Measurements from ENCODE around the gene APPL1. TPM values are rescaled to one million over a fixed set of nuclear protein-coding genes. Genes with fewer than 3 reads are reported as not detected.

Gene APPL1
- total RNA-seq, 6 experiments from 2014 or later = 17.3 to 25.2 (median 24.0) TPM

- no peak for TF ChIP-seq CTCF (IDR thresholded peaks at IDR 0.05)
- DNase-seq = no peak
- Mint-ChIP-seq H3K9me3 (no peaks in the 10 kb centered on the region), H3K4me1 (ENCODE audit: low read depth) (peaks cover 6% of the 10 kb centered on the region), H3K27ac (no peak within 1 kb of the TSS), H3K4me3 (no peak within 1 kb of the TSS), H3K27me3 (ENCODE audit: insufficient read depth) (peaks cover 5% of the 10 kb centered on the region; the same call in 1 of the 2 replicates), H3K36me3 (ENCODE audit: low read depth) (no peaks in the 10 kb centered on the region)
Observed at GRCh38 chr3:57199895-57200297, 27.6 kb upstream of the APPL1 start, which contains the start of gene HESX1. HESX1 (minus strand) TSS chr3:57199978; CDS start chr3:57199918, 60 bp downstream.

GRCh38 chr3:57206423-57206822 is 21.1 kb upstream of the APPL1 start:
- no peaks in the 10 kb centered on the region; the same call in 1 of the 2 replicates for H3K27me3 Mint-ChIP-seq (ENCODE audit: insufficient read depth)
- H3K9me3 Mint-ChIP-seq = no peaks in the 10 kb centered on the region
- H3K4me1 Mint-ChIP-seq (ENCODE audit: low read depth) = no peaks in the 10 kb centered on the region
- no peak overlapping the region for H3K27ac Mint-ChIP-seq
- H3K4me3 Mint-ChIP-seq = no peak overlapping the region
- no peaks in the 10 kb centered on the region for H3K36me3 Mint-ChIP-seq (ENCODE audit: low read depth)
- TF ChIP-seq CTCF (IDR thresholded peaks at IDR 0.05) = no peak
- DNase-seq = no peak

- peak; percentile 33 for DNase-seq
Observed at GRCh38 chr3:57221883-57222282, 5.6 kb upstream of the APPL1 start.

GRCh38 chr3:57224856-57225255 is 2.7 kb upstream of the APPL1 start:
- H3K9me3 Mint-ChIP-seq = no peaks in the 10 kb centered on the region
- H3K27ac Mint-ChIP-seq = peak overlapping the region; percentile 12; the same call in 1 of the 2 replicates
- peak overlapping the region; percentile 9; the same call in 1 of the 2 replicates for H3K4me3 Mint-ChIP-seq
- peaks cover 39% of the 10 kb centered on the region for H3K4me1 Mint-ChIP-seq (ENCODE audit: low read depth)
- no peak for TF ChIP-seq CTCF (IDR thresholded peaks at IDR 0.05)
- DNase-seq = no peak
- H3K36me3 Mint-ChIP-seq (ENCODE audit: low read depth) = no peaks in the 10 kb centered on the region
- peaks cover 4% of the 10 kb centered on the region; the same call in 1 of the 2 replicates for H3K27me3 Mint-ChIP-seq (ENCODE audit: insufficient read depth)

More at GRCh38 chr3:57221883-57222282, 5.6 kb upstream of the APPL1 start:
- Mint-ChIP-seq H3K4me1 (ENCODE audit: low read depth) (peaks cover 21% of the 10 kb centered on the region), H3K4me3 (no peak overlapping the region), H3K27ac (no peak overlapping the region), H3K36me3 (ENCODE audit: low read depth) (no peaks in the 10 kb centered on the region), H3K9me3 (no peaks in the 10 kb centered on the region), H3K27me3 (ENCODE audit: insufficient read depth) (peaks cover 10% of the 10 kb centered on the region)
- TF ChIP-seq CTCF (IDR thresholded peaks at IDR 0.05) = peak; percentile 59; the same call in 1 of the 2 replicates

GRCh38 chr3:57226176-57226575 is 1.4 kb upstream of the APPL1 start:
- H3K27me3 Mint-ChIP-seq (ENCODE audit: insufficient read depth) = no peaks in the 10 kb centered on the region
- no peak for DNase-seq
- TF ChIP-seq CTCF (IDR thresholded peaks at IDR 0.05) = no peak
- 0 out of 2 replicates have a peak overlapping the region, but pooled peaks have one; percentile 13 for H3K4me3 Mint-ChIP-seq
- no peak overlapping the region for H3K27ac Mint-ChIP-seq
- no peaks in the 10 kb centered on the region for H3K9me3 Mint-ChIP-seq
- H3K4me1 Mint-ChIP-seq (ENCODE audit: low read depth) = peaks cover 46% of the 10 kb centered on the region
- H3K36me3 Mint-ChIP-seq (ENCODE audit: low read depth) = no peaks in the 10 kb centered on the region

Data from HFFc6 (cell line).